ENCODE measurements around the gene PRR5L.
A peak's percentile ranks its signal among the peaks of the same experiment; 100 is the strongest.

PRR5L gene

GRCh38 chr11:36328966-36329673 lies 33.0 kb downstream of the PRR5L start:
- no peak for DNase-seq

- no peak for DNase-seq
Measured at GRCh38 chr11:36330411-36330810, 34.3 kb downstream of the PRR5L start.

- DNase-seq = no peak
Measured at GRCh38 chr11:36333468-36333867, 37.4 kb downstream of the PRR5L start.

- no peak for DNase-seq
Measured at GRCh38 chr11:36333897-36334296, 37.8 kb downstream of the PRR5L start.

GRCh38 chr11:36339888-36340287 lies 43.8 kb downstream of the PRR5L start:
- DNase-seq = no peak

- no peak for DNase-seq
Measured at GRCh38 chr11:36340897-36341296, 44.8 kb downstream of the PRR5L start.

- DNase-seq = no peak
Measured at GRCh38 chr11:36341915-36342314, 45.8 kb downstream of the PRR5L start.

GRCh38 chr11:36342327-36342726 lies 46.2 kb downstream of the PRR5L start:
- DNase-seq = no peak

GRCh38 chr11:36343436-36343835 lies 47.3 kb downstream of the PRR5L start:
- DNase-seq = no peak

- no peak for DNase-seq
Measured at GRCh38 chr11:36345084-36345511, 49.0 kb downstream of the PRR5L start.

- no peak for DNase-seq
Measured at GRCh38 chr11:36345535-36346141, 49.5 kb downstream of the PRR5L start.

- no peak for DNase-seq
Measured at GRCh38 chr11:36346562-36347383, 50.7 kb downstream of the PRR5L start.

GRCh38 chr11:36347384-36347906 lies 51.4 kb downstream of the PRR5L start:
- no peak for DNase-seq

- DNase-seq = no peak
Measured at GRCh38 chr11:36349351-36350136, 53.5 kb downstream of the PRR5L start.

- DNase-seq = peak; percentile 9
Measured at GRCh38 chr11:36350137-36350513, 54.0 kb downstream of the PRR5L start.

- peak; percentile 56 for DNase-seq
Measured at GRCh38 chr11:36352922-36353321, 56.8 kb downstream of the PRR5L start.

- DNase-seq = no peak
Measured at GRCh38 chr11:36354221-36355003, 58.3 kb downstream of the PRR5L start.

GRCh38 chr11:36356201-36356600 lies 60.1 kb downstream of the PRR5L start:
- DNase-seq = no peak

- no peak for DNase-seq
Measured at GRCh38 chr11:36357831-36358230, 61.7 kb downstream of the PRR5L start.

GRCh38 chr11:36358436-36358835 lies 62.3 kb downstream of the PRR5L start:
- DNase-seq = no peak

- no peak for DNase-seq
Measured at GRCh38 chr11:36360318-36360717, 64.2 kb downstream of the PRR5L start.

- no peak for DNase-seq
Measured at GRCh38 chr11:36360826-36361415, 64.8 kb downstream of the PRR5L start.

All from activated naive CD4-positive, alpha-beta T cell treated with Interleukin-2 at 50 U/mL for 16 hours (primary cell).